Central memory CD4-positive, alpha-beta T cell (primary cell): Measurements from ENCODE around the gene ATP1B1.
"Not testable (repeated sequence)": the region's sequence is repeated elsewhere in the genome, so short reads cannot be mapped to it uniquely, and the experiment has no call there.

Experiments used
- DNase-seq: peaks from one replicate; pipeline ENCODE4 v3.0.0; 2022

ATP1B1 gene

DNA sequence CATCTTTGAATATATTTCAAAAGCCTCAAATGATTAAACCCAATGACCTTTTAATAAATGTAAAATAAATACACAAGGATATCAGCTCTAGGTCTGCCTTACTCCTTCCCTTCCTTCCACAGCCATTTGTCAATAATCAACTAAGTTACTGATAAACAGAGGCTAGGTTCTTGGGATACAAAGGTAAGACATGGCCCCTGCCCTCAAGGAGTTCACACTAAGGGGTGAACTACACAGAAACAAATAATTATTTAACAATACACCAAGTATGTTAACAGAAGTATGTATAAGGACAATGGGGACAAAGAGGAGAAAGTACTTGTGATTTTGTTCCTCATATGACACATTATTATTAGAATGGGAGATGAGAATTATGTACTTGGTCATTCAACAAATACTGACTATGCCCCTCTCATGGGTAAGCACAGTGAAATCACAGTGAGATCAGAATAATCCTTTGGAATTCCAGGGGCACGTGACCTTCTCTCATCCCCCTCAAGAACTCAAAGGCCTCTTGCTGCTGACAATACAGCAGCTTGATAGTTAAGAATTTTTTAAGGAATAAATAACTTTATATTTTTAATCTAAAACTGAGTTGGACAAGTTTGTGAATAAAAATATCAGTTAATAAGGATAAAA, 40.2 kb downstream of the ATP1B1 start:
- DNase-seq = no peak

GRCh38 chr1:169148472-169149252, 42.2 kb downstream of the ATP1B1 start:
- no peak for DNase-seq

DNA sequence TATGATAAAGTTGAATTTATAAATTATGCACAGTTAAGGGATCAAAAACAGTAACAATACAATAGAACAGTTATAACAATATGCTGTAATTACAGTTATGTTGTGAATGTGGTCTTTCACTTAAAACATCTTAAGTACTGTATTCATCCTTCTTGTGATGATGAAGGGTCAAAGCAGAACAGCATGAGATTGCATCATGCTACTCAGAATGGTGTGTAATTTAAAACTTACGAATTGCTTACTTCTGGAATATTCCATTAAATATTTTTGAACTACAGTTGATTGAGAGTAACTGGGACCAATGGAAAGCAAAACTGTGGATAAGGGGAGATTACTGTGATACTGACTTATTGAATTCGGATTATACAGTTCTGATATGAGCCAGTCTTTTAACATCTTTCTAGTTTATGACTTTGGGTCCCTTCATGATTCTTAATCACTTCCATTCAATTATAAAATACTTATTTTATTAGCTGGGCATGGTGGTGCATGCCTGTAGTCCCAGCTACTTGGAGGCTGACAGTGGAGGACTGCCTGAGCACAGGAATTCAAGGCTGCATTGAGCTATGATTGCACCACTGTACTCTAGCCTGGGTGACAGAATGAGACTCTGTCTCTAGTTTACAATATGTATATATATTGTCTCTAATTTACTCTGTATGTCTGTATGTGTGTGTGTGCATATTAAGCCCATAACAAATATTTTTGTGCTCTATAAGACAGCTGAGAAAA, 43.2 kb downstream of the ATP1B1 start:
- DNase-seq = no peak

DNA sequence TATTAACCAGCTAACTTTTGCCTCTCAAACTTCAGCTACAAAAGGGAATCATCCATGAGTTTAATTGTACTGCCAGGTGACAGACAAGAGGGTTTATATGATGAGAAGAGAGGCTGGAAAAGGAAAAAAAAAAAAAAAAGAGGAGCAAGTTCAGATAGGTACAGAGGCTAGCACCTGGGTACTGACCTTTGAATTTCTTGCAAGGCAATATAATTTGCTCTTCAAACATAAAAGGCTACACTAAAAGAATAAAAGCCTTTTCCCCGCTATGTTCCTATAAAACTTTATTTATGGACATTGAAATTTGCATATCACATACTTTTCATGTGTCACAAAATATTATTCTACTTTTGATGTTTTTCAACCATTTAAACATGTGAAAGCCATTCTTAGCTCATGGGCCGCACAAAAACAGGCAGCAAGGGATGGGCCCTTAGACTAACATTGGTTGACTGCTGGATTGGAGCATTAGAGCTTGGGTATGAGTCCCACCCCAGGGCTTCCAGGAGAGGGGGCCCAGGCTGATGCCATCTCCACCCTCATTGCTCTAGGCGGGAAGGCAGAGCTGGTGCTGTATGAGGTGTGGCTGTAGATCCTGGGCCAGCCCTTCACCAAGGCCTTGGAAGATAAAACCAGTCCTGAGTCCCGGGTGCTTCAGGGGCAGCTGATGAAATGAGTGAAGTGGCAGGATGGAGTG, 44.3 kb downstream of the ATP1B1 start:
- no peak for DNase-seq

- no peak for DNase-seq
Measured at GRCh38 chr1:169151338-169151837, 44.9 kb downstream of the ATP1B1 start.

GRCh38 chr1:169155675-169156074, 49.2 kb downstream of the ATP1B1 start:
- no peak for DNase-seq

- DNase-seq = no peak
Measured at GRCh38 chr1:169156580-169156979, 50.1 kb downstream of the ATP1B1 start.

DNA sequence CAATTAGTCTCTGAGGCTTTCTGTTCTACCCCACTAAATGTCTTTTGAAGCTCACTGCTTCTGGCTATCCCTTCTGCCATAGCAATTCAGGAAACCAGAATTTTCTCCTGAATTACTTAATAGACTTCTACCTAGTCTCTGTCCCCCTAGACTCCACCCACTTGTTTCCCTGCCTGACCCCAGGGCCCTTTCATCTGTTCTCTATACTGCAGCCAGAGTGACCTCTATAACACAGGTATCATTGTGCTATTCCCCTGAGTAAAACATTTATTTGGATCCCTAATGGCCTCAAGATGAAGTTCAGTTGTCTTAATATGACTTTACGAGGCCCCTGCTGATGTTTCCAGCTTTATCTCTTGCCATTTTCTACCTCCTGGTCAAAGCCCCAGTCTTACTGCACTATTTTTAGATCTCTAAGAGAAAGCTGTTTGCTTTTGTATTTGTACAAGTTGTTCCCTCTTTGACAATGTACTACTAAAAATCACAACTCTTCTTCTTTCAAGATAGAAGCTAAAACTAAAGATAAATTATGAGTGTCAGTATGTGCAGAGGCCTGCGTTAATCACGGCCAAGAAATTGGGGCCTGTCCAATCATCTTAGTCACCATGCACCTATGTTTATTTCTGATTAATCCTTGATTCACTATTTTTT, 54.5 kb downstream of the ATP1B1 start:
- no peak for DNase-seq

- DNase-seq = no peak
Measured at GRCh38 chr1:169161496-169162194, 55.2 kb downstream of the ATP1B1 start.

DNA sequence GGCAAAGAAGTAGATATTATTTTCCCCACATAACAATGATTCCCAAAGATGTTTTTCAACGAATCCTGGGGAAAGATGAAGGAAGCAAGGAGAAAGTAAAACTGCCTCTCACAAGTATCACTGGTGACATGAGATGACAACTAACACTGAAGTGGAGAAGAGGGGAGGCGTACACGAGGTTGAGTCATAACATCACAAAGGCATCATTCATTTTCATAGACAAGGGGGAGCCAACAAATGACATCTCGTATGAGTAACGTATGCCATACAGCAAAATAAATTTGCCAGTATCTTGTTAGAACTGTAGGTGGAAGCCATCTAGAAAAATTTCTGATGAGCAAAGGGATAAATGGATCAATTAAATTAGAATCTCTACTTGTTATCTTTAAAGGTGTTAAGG, 56.6 kb downstream of the ATP1B1 start:
- no peak for DNase-seq

DNA sequence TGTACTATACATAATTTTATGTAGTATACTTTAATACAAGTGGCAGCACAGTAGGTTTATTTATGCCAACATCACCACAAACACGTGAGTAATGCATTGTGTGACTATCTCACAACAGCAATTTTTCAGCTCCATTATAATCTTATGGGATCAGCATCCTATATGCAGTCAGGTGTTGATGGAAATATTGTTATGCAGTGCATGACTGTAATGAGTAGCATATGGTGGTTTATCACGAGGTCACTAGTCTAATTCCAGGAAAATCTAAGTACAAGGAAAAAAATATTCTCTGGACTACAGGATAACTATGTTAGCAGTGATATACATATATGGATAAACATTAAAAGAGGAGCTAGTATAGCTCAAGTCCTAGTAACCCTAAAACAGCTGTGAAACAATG, 69.0 kb downstream of the ATP1B1 start:
- DNase-seq = no peak

GRCh38 chr1:169179431-169179830, 72.9 kb downstream of the ATP1B1 start:
- DNase-seq = not testable (repeated sequence)

- no peak for DNase-seq
Measured at GRCh38 chr1:169180174-169180573, 73.7 kb downstream of the ATP1B1 start.
